ENCODE results near the gene FREM1.

DNA sequence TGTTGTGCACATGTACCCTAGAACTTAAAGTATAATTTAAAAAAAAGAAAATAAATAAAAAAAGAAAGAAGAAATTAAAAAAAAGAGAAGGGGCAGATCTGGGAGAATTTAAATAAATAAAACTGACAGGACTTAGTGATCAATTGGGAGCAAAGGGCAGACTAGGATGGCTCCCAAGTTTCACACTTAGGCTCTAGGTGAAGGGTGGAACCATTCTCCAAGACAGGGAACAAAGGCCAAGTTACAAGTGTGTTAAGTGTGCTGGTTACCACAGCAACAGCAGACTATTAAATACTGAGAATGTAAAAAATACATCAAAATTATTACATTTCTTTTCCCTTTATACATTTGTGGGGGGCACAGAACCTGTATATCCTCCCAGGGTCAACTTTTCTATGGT, 224.1 kb downstream of the FREM1 start:
- TF ChIP-seq, protein P1, sequence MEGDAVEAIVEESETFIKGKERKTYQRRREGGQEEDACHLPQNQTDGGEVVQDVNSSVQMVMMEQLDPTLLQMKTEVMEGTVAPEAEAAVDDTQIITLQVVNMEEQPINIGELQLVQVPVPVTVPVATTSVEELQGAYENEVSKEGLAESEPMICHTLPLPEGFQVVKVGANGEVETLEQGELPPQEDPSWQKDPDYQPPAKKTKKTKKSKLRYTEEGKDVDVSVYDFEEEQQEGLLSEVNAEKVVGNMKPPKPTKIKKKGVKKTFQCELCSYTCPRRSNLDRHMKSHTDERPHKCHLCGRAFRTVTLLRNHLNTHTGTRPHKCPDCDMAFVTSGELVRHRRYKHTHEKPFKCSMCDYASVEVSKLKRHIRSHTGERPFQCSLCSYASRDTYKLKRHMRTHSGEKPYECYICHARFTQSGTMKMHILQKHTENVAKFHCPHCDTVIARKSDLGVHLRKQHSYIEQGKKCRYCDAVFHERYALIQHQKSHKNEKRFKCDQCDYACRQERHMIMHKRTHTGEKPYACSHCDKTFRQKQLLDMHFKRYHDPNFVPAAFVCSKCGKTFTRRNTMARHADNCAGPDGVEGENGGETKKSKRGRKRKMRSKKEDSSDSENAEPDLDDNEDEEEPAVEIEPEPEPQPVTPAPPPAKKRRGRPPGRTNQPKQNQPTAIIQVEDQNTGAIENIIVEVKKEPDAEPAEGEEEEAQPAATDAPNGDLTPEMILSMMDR (IDR thresholded peaks at IDR 0.05): no peak
- no peak for TF ChIP-seq POLR2A (IDR thresholded peaks at IDR 0.05)
